ENCODE data around the gene NXPH1.

DNA sequence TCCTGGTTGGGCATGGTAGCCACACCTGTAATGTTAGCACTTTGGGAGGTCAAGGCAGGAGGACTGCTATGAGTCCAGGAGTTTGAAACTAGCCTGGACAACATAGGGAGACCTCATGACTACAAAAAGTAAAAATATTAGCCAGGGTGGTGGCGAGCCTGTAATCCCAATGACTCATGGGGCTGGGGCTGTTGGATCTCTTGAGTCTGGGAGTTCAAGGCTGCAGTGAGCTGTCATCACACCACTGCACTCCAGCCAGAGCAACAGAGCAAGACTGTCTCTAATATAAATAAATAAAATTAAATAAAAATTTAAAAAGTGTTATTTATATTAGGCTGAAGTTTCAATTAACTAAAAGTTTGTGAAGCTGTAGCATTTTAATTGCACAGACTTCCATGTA lies 207.3 kb downstream of the NXPH1 start:
- TF ChIP-seq CTCF (IDR thresholded peaks at IDR 0.05 in 4 of 5, conservative IDR thresholded peaks at IDR 0.05 in 1 of 5) (no peak), POLR2A (IDR thresholded peaks at IDR 0.05) (no peak)
